OCI-LY1 (cell line): ENCODE results near the gene P2RX6.

ENCODE experiments used
- H2AFZ ChIP-seq: fragments of 200-600 bp; sonication (generic), shearing (Covaris generic); 2 replicates; pipeline ENCODE4 v1.6.0; 2014; ENCODE audit warnings: antibody characterized with exemption, mild to moderate bottlenecking, low read length
- H3F3A ChIP-seq: fragments of 200-600 bp; sonication (generic), shearing (Covaris generic); 2 replicates; pipeline ENCODE4 v1.6.0; 2014; ENCODE audit warnings: mild to moderate bottlenecking, antibody characterized with exemption, low read length, moderate library complexity; ENCODE audit not compliant: insufficient read depth
- H3K27ac ChIP-seq: fragments of 200-600 bp; sonication (generic); 2 replicates; pipeline ENCODE4 v1.5.1; 2014; ENCODE audit warnings: low read length, mixed run types, mild to moderate bottlenecking, low read depth; ENCODE audit not compliant: poor library complexity, severe bottlenecking
- H3K27me3 ChIP-seq: fragments of 200-600 bp; sonication (generic); 2 replicates; pipeline ENCODE4 v1.6.0; 2014; ENCODE audit warnings: antibody characterized with exemption, mild to moderate bottlenecking, low read length, moderate library complexity; ENCODE audit not compliant: insufficient read depth
- H3K36me3 ChIP-seq: fragments of 200-600 bp; sonication (generic); 2 replicates; pipeline ENCODE4 v1.6.1; 2014; ENCODE audit warnings: mild to moderate bottlenecking, antibody characterized with exemption, low read length, moderate library complexity, mixed read lengths; ENCODE audit not compliant: insufficient read depth
- H3K4me1 ChIP-seq: fragments of 200-600 bp; sonication (generic); 2 replicates; pipeline ENCODE4 v1.5.1; 2014; ENCODE audit warnings: mild to moderate bottlenecking, low read length, moderate library complexity; ENCODE audit not compliant: insufficient read depth, severe bottlenecking
- H3K4me2 ChIP-seq: fragments of 200-600 bp; sonication (generic), shearing (Covaris generic); 2 replicates; pipeline ENCODE4 v1.6.1; 2014; ENCODE audit warnings: low read length
- H3K4me3 ChIP-seq: fragments of 200-600 bp; sonication (generic); 2 replicates; pipeline ENCODE4 v1.5.1; 2014; ENCODE audit warnings: low read length, low read depth, mild to moderate bottlenecking, mixed read lengths; ENCODE audit not compliant: poor library complexity, severe bottlenecking
- H3K79me2 ChIP-seq: fragments of 200-600 bp; shearing (Covaris generic); 2 replicates; pipeline ENCODE4 v1.6.1; 2016; ENCODE audit warnings: mixed run types, low read length, mixed read lengths; ENCODE audit not compliant: insufficient read depth
- H3K9ac ChIP-seq: fragments of 200-600 bp; sonication (generic), shearing (Covaris generic); 2 replicates; pipeline ENCODE4 v1.6.1; 2014; ENCODE audit warnings: mild to moderate bottlenecking, low read length, mixed read lengths
- H3K9me2 ChIP-seq: fragments of 200-600 bp; sonication (generic), shearing (Covaris generic); 2 replicates; pipeline ENCODE4 v1.6.1; 2014; ENCODE audit warnings: low read depth, mild to moderate bottlenecking, low read length, mixed read lengths
- H3K9me3 ChIP-seq: fragments of 200-600 bp; shearing (Covaris generic); 2 replicates; pipeline ENCODE4 v1.6.1; 2014; ENCODE audit warnings: low read length, mixed read lengths
- H4K20me1 ChIP-seq: fragments of 200-600 bp; sonication (generic), shearing (Covaris generic); 2 replicates; pipeline ENCODE4 v1.6.0; 2016; ENCODE audit warnings: mild to moderate bottlenecking, low read length; ENCODE audit not compliant: insufficient read depth
- CTCF ChIP-seq: fragments of 200-600 bp; sonication (generic), shearing (Covaris generic); IDR thresholded peaks from 2 replicates; pipeline ENCODE4 v1.5.1; 2017; ENCODE audit warnings: mild to moderate bottlenecking, antibody characterized with exemption, low read length, moderate library complexity, mixed read lengths
- EZH2 ChIP-seq: fragments of 200-600 bp; sonication (generic), shearing (Covaris generic); IDR thresholded peaks from 2 replicates; pipeline ENCODE4 v1.8.0; 2017; ENCODE audit warnings: borderline replicate concordance, mixed run types, mild to moderate bottlenecking, antibody characterized with exemption, low read length, moderate library complexity, mixed read lengths

P2RX6 gene

DNA sequence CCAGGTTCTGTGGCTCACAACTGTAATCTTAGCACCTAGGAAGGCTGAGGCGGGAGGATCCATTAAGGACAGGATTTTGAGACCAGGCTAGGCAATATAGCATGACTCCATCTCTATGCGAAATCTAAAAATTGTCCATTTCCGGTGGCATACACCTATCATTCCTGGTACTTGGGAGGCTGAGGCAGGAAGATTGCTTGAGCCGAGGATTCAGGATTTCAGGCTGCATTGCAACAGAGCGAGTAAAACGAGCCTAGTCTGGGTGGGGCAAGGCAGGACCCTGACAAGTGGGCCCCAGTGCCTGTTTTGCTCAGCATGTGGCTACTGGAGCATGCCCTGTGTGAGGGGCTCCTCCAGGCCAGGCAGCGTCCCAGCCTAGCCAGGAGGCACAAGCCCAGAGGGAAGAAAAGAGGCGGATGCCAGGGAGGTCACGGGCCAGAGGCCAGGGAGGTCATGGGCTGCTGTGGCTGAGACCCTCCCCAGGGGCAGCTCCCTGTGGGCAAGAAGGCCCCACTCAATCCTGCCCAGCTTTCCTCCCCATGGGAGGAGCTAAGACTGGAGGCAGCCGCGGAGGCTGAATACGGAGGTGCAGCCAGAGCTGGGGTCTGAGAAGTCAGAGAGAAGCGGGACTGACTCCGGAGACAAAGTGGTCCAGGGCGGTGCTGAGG is 39.2 kb downstream of the P2RX6 start:
- peaks cover 3% of the 10 kb centered on the region; the same call in 1 of the 2 replicates for H3K27me3 ChIP-seq
- H3F3A ChIP-seq, result no peaks in the 10 kb centered on the region
- no peaks in the 10 kb centered on the region for H3K9me2 ChIP-seq
- H4K20me1 ChIP-seq, result no peaks in the 10 kb centered on the region
- no peaks in the 10 kb centered on the region for H3K36me3 ChIP-seq
- no peak overlapping the region for H2AFZ ChIP-seq
- no peaks in the 10 kb centered on the region for H3K9me3 ChIP-seq
- H3K4me3 ChIP-seq, result no peak overlapping the region
- no peaks in the 10 kb centered on the region for H3K4me1 ChIP-seq
- TF ChIP-seq EZH2 (no peak), CTCF (no peak)
- no peaks in the 10 kb centered on the region for H3K79me2 ChIP-seq
- no peak overlapping the region for H3K4me2 ChIP-seq
- no peak overlapping the region for H3K9ac ChIP-seq
- H3K27ac ChIP-seq, result no peak overlapping the region

DNA sequence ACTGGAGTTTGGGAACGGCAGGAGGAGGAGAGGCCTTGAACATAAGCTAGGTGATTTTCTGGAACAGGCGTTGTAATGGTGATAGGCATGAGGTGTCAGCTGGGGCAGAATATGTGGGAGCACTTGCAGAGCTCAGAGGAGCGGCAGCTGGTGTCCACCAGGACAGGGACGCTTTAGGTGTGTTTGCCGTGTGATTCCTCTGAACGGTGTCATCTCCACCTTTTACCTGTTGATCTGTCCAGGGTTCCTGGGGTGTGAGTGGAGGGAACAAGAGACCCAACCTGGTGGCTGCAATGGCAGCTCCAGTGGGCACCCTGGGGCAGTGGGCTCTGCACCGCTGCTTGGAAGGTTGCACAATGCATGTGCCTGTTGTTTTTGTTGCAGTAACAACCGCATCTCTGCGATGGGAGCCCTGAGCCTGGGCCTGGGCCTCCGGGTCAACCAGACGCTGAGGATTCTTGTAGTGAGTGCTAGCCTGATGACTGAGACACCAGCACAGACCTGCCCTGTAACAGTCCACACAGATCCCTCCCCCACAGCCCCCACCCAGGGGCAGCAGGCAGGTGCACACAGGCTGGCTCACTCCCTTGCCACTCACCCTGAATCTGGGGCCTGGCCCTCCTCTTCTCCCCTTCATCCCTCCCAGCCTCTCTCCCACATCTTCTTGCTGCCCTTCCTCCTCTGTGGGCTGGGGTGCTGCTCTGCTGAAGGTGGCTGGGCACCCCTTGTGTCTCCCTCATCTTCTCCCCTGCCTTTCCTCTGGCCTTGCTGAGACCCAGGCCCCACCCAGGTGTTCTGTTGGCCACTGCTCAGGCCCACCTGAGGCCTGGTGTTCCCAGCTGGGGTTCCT is 40.0 kb downstream of the P2RX6 start:
- Histone ChIP-seq H3K4me3 (no peak overlapping the region), H3K4me1 (no peaks in the 10 kb centered on the region), H2AFZ (no peak overlapping the region), H3F3A (no peaks in the 10 kb centered on the region), H3K36me3 (no peaks in the 10 kb centered on the region), H3K4me2 (no peak overlapping the region), H3K79me2 (no peaks in the 10 kb centered on the region), H4K20me1 (no peaks in the 10 kb centered on the region), H3K9me2 (no peaks in the 10 kb centered on the region), H3K27me3 (peaks cover 3% of the 10 kb centered on the region; the same call in 1 of the 2 replicates), H3K27ac (no peak overlapping the region), H3K9me3 (no peaks in the 10 kb centered on the region), H3K9ac (no peak overlapping the region)
- TF ChIP-seq CTCF (no peak), EZH2 (no peak)

GRCh38 chr22:21055564-21055834 is 40.5 kb downstream of the P2RX6 start:
- H3K36me3 ChIP-seq, result no peaks in the 10 kb centered on the region
- no peak overlapping the region for H2AFZ ChIP-seq
- no peaks in the 10 kb centered on the region for H3K9me3 ChIP-seq
- H3K4me2 ChIP-seq, result no peak overlapping the region
- peaks cover 3% of the 10 kb centered on the region; the same call in 1 of the 2 replicates for H3K27me3 ChIP-seq
- no peak for TF ChIP-seq CTCF
- no peak for TF ChIP-seq EZH2
- no peak overlapping the region for H3K27ac ChIP-seq
- H3K4me3 ChIP-seq, result no peak overlapping the region
- no peak overlapping the region for H3K9ac ChIP-seq
- H3K4me1 ChIP-seq, result no peaks in the 10 kb centered on the region
- no peaks in the 10 kb centered on the region for H4K20me1 ChIP-seq
- H3F3A ChIP-seq, result no peaks in the 10 kb centered on the region
- no peaks in the 10 kb centered on the region for H3K9me2 ChIP-seq
- no peaks in the 10 kb centered on the region for H3K79me2 ChIP-seq
